HG03469 (cell line): ENCODE measurements around the gene ZNF681.
"Not testable (repeated sequence)": the region's sequence is repeated elsewhere in the genome, so short reads cannot be mapped to it uniquely, and the experiment has no call there.

ENCODE experiments used
- ATAC-seq: cut with Tn5 transposase; IDR thresholded peaks from one replicate; pipeline ENCODE4 v1.9.1; 2021; ENCODE audit warnings: mild to moderate bottlenecking, moderate library complexity, moderate number of reproducible peaks; ENCODE audit not compliant: unreplicated experiment

The ZNF681 gene

GRCh38 chr19:23698711-23699520 is 59.8 kb downstream of the ZNF681 start:
- no peak for ATAC-seq

- ATAC-seq: not testable (repeated sequence)
Measured at GRCh38 chr19:23692937-23693336, 65.8 kb downstream of the ZNF681 start.
